ENCODE measurements around the gene HOPX.
A peak's percentile ranks its signal among the peaks of the same experiment; 100 is the strongest.
"Not testable (repeated sequence)": the region's sequence is repeated elsewhere in the genome, so short reads cannot be mapped to it uniquely, and the experiment has no call there.

Gene HOPX

GRCh38 chr4:56681158-56681852, at the start of gene HOPX:
TSS of gene HOPX (minus strand) at chr4:56681296. CDS start at chr4:56657816, 23,480 bp downstream.
- no peak for DNase-seq (ENCODE audit: low read depth)

GRCh38 chr4:56730097-56730496, 49.0 kb upstream of the HOPX start:
- no peak for DNase-seq (ENCODE audit: low read depth)

- peak; percentile 84 for DNase-seq (ENCODE audit: low read depth)
These were observed 47.4 kb upstream of the HOPX start for GRCh38 chr4:56728512-56728911.

GRCh38 chr4:56727150-56727549, 46.1 kb upstream of the HOPX start:
- no peak for DNase-seq (ENCODE audit: low read depth)

- not testable (repeated sequence) for DNase-seq (ENCODE audit: low read depth)
These were observed 45.5 kb upstream of the HOPX start for GRCh38 chr4:56726593-56726992.

GRCh38 chr4:56723659-56724230, 42.6 kb upstream of the HOPX start:
- no peak for DNase-seq (ENCODE audit: low read depth)

- DNase-seq (ENCODE audit: low read depth) = no peak
These were observed 42.1 kb upstream of the HOPX start for GRCh38 chr4:56723201-56723605.

- DNase-seq (ENCODE audit: low read depth) = no peak
These were observed 27.1 kb upstream of the HOPX start for GRCh38 chr4:56708146-56708545.

- no peak for DNase-seq (ENCODE audit: low read depth)
These were observed 24.9 kb upstream of the HOPX start for GRCh38 chr4:56705966-56706365.

- no peak for DNase-seq (ENCODE audit: low read depth)
These were observed 24.2 kb upstream of the HOPX start for GRCh38 chr4:56705334-56705733.

GRCh38 chr4:56704089-56704871, 23.2 kb upstream of the HOPX start:
- DNase-seq (ENCODE audit: low read depth) = no peak

GRCh38 chr4:56703378-56703777, 22.3 kb upstream of the HOPX start:
- no peak for DNase-seq (ENCODE audit: low read depth)

GRCh38 chr4:56701644-56702043, 20.5 kb upstream of the HOPX start:
- no peak for DNase-seq (ENCODE audit: low read depth)

GRCh38 chr4:56701161-56701480, 20.0 kb upstream of the HOPX start:
- DNase-seq (ENCODE audit: low read depth) = no peak

GRCh38 chr4:56699537-56700105, 18.5 kb upstream of the HOPX start:
- no peak for DNase-seq (ENCODE audit: low read depth)

GRCh38 chr4:56698329-56698728, 17.2 kb upstream of the HOPX start:
- no peak for DNase-seq (ENCODE audit: low read depth)

- no peak for DNase-seq (ENCODE audit: low read depth)
These were observed 15.0 kb upstream of the HOPX start for GRCh38 chr4:56696056-56696455.

GRCh38 chr4:56693476-56693875, 12.4 kb upstream of the HOPX start:
- not testable (repeated sequence) for DNase-seq (ENCODE audit: low read depth)

- no peak for DNase-seq (ENCODE audit: low read depth)
These were observed 11.5 kb upstream of the HOPX start for GRCh38 chr4:56692576-56692975.

- DNase-seq (ENCODE audit: low read depth) = no peak
These were observed 10.3 kb upstream of the HOPX start for GRCh38 chr4:56691425-56691824.

- DNase-seq (ENCODE audit: low read depth) = no peak
These were observed 9.3 kb upstream of the HOPX start for GRCh38 chr4:56690393-56690792.

- DNase-seq (ENCODE audit: low read depth) = no peak
These were observed 8.3 kb upstream of the HOPX start for GRCh38 chr4:56689201-56689969.

Measured in non-pigmented ciliary epithelial cell (primary cell).